Gastroesophageal sphincter (tissue), 3 donors: ENCODE measurements around the gene HLA-F.

ENCODE experiments used
- POLR2A ChIP-seq, 2 donors: fragments of 450-650 bp; IDR thresholded peaks; one replicate each; pipeline ENCODE4 v1.6.1; 2017; ENCODE audit warnings: antibody characterized with exemption in 2 of 2, mild to moderate bottlenecking in 2 of 2, moderate library complexity in 1 of 2
- POLR2AphosphoS5 ChIP-seq: sonication (generic); formaldehyde crosslinking; IDR thresholded peaks from one replicate; pipeline ENCODE4 v1.6.1; 2017; ENCODE audit warnings: antibody characterized with exemption
- TF ChIP-seq, protein P1 (sequence below), 4 experiments: fragments of 200-600 bp in 2 of 4; fragments of 450-650 bp in 2 of 4; sonication (generic) in 1 of 4; IDR thresholded peaks; one replicate each; pipeline ENCODE4 v1.5.1; 2017 to 2019; ENCODE audit warnings: antibody characterized with exemption in 4 of 4, mild to moderate bottlenecking in 2 of 4, moderate library complexity in 2 of 4

- TF ChIP-seq, protein P1, sequence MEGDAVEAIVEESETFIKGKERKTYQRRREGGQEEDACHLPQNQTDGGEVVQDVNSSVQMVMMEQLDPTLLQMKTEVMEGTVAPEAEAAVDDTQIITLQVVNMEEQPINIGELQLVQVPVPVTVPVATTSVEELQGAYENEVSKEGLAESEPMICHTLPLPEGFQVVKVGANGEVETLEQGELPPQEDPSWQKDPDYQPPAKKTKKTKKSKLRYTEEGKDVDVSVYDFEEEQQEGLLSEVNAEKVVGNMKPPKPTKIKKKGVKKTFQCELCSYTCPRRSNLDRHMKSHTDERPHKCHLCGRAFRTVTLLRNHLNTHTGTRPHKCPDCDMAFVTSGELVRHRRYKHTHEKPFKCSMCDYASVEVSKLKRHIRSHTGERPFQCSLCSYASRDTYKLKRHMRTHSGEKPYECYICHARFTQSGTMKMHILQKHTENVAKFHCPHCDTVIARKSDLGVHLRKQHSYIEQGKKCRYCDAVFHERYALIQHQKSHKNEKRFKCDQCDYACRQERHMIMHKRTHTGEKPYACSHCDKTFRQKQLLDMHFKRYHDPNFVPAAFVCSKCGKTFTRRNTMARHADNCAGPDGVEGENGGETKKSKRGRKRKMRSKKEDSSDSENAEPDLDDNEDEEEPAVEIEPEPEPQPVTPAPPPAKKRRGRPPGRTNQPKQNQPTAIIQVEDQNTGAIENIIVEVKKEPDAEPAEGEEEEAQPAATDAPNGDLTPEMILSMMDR (IDR thresholded peaks at IDR 0.05): no peak
- TF ChIP-seq POLR2A (IDR thresholded peaks at IDR 0.05): no peak
- TF ChIP-seq POLR2AphosphoS5: no peak
These were observed 8.0 kb downstream of the HLA-F start for GRCh38 chr6:29731281-29731680.
